Hair follicular keratinocyte (primary cell): ENCODE data around the gene ZNF443. TPM values are rescaled to one million over a fixed set of nuclear protein-coding genes. Genes with fewer than 3 reads are reported as not detected.

Source experiments
- total RNA-seq: library from RNA; depleted of rRNA; stranded (reverse); fragments of >200 nt; gene quantifications from 2 replicates; pipeline ENCODE4 v1.2.3, GENCODE V29; 2015

The ZNF443 gene
- 1.5 and 1.6 TPM in 2 replicates for total RNA-seq

DNA sequence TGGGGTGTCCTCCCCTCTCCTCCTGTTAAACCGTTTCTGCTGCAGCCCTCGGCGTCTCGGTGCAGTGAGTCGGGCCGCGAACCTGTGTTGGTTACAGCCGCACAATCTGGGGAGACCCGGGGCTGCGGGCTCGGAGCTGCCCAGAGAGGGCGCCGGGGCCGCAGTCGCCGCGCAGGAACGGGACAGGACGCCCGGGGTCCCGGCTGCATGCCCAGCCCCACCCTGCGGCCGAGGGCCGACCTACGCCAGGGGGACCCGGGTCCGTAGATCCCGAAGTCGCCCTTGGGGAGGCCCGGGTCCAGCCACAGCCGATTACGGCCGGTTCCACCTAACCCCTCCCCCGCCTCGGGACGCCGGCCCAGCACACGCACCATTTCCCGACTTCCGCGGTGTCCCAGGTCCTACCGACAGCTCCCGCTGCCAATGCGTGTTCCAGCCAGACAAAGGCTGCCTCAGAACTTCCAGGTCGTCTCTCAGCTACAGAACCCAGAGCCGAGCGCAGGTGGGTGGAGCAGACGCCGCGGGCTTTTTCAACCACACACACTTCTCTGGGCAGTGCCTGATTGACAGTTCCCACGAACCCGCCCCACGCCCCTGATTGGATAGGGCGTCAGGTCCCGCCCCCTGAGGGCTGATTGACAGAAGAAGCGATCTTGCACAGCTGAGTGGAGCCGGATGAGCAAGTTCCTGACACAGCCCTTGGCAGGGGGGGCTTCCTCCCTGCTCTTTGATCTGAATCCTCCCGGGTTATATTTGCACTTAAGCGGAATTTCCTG lies at the start of gene ZNF443:
Gene ZNF443, minus strand, starts transcription at position 481 of the 776 bp plus-strand sequence. Its CDS starts 107 bp downstream, at position 374.

DNA sequence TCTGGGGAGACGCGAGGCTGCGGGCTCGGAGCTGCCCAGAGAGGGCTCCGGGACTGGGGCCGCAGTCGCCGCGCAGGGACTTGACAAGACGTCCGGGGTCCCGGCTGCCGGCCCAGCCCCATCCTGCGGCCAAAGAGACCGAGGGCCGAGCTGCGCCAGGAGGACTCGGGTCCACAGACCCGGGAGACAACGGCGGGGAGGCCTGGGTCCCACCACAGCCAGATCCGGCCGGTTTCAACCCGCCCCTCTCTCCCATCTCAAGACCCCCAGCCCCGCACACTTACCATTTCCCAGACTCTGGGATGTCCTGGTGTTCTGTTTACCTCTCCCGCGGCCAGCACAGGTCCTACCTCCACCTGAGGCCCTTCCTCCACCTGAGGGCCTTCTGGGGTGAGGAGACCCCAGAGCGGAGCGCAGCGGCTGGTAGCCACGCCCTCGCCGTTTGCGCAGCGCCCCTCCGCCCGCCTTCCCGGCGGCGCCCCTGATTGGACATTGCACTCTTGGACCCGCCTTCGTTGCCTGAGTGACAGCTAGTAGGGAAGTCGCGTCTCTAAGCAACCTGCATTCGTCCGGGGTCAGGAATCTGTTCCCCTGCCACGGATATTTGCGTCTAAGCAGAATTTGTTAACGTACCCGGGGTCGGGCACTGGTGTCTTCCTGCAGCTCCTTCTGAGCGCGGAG lies 43.7 kb upstream of the ZNF443 start, which contains the start of gene ZNF709:
Gene ZNF709, minus strand, starts transcription at position 446 of the 681 bp plus-strand sequence. Its CDS starts 159 bp downstream, at position 287.

GRCh38 chr19:12400633-12401502 lies 40.0 kb downstream of the ZNF443 start, which contains the start of gene ZNF799:
ZNF799 (minus strand) TSS chr19:12401271; CDS start chr19:12401070, 201 bp downstream.

Other genes starting within 250 kb of the ZNF443 start
- gene ZNF44, start 146.1 kb downstream of the ZNF443 start, total RNA-seq = 3.2 and 5.1 TPM in 2 replicates
- 2.5 and 4.5 TPM in 2 replicates for gene ZNF563, start 107.4 kb downstream of the ZNF443 start, total RNA-seq
- gene ZNF442, start 75.3 kb downstream of the ZNF443 start, total RNA-seq = 0.61 and 2.9 TPM in 2 replicates
- gene ZNF799, start 39.8 kb downstream of the ZNF443 start, total RNA-seq = 2.0 and 2.1 TPM in 2 replicates
- gene ZNF709, start 43.8 kb upstream of the ZNF443 start, total RNA-seq = 0.47 and 0.53 TPM in 2 replicates
- 2.6 and 3.9 TPM in 2 replicates for gene ZNF564, start 110.5 kb upstream of the ZNF443 start, total RNA-seq
- gene ZNF490, start 169.8 kb upstream of the ZNF443 start, total RNA-seq = 2.6 and 5.2 TPM in 2 replicates
- 5.2 and 5.3 TPM in 2 replicates for gene ZNF791, start 169.9 kb upstream of the ZNF443 start, total RNA-seq
- gene MAN2B1, start 225.7 kb upstream of the ZNF443 start, total RNA-seq = 45.4 and 59.0 TPM in 2 replicates
- 5.1 and 11.3 TPM in 2 replicates for gene WDR83, start 225.8 kb upstream of the ZNF443 start, total RNA-seq
- gene DHPS, start 240.9 kb upstream of the ZNF443 start, total RNA-seq = 70.4 and 110 TPM in 2 replicates
- gene GNG14, start 247.0 kb upstream of the ZNF443 start, total RNA-seq = not detected in 2 replicates